ENCODE measurements around the gene MYO18B. TPM values are rescaled to one million over a fixed set of nuclear protein-coding genes. Genes with fewer than 3 reads are reported as not detected.

MYO18B gene
- total RNA-seq, 2 experiments from 2014 or later, result 1.6 to 1.8 TPM

DNA sequence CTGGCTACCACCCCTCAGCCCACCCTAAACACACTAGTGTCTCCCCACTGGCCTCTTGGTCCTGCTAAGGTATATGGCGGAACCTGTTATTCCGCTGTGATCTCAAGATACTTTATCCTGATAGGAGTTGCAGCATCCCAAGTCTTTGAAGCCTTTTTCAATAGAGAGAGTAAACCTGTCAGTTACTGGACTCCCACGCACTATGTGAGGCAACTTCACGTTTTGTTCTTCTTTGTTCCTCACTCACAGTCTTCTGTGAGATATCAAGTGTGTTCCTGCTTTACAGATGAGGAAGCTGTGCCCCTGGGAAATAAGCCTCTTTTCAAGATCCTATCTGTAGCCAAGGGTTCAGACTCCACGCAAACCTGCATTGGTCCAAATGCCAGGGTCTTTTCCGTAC is 127.8 kb downstream of the MYO18B start:
- H3K4me1 Mint-ChIP-seq (ENCODE audit: low read depth), result no peaks in the 10 kb centered on the region
- H3K27me3 Mint-ChIP-seq, result peaks cover 2% of the 10 kb centered on the region
- no peak overlapping the region for H3K27ac Mint-ChIP-seq
- DNase-seq (no peak), ATAC-seq (no peak)
- no peaks in the 10 kb centered on the region for H3K9me3 Mint-ChIP-seq
- TF ChIP-seq, protein P1, sequence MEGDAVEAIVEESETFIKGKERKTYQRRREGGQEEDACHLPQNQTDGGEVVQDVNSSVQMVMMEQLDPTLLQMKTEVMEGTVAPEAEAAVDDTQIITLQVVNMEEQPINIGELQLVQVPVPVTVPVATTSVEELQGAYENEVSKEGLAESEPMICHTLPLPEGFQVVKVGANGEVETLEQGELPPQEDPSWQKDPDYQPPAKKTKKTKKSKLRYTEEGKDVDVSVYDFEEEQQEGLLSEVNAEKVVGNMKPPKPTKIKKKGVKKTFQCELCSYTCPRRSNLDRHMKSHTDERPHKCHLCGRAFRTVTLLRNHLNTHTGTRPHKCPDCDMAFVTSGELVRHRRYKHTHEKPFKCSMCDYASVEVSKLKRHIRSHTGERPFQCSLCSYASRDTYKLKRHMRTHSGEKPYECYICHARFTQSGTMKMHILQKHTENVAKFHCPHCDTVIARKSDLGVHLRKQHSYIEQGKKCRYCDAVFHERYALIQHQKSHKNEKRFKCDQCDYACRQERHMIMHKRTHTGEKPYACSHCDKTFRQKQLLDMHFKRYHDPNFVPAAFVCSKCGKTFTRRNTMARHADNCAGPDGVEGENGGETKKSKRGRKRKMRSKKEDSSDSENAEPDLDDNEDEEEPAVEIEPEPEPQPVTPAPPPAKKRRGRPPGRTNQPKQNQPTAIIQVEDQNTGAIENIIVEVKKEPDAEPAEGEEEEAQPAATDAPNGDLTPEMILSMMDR (IDR thresholded peaks at IDR 0.05), result no peak
- no peaks in the 10 kb centered on the region for H3K36me3 Mint-ChIP-seq (ENCODE audit: low read depth)
- POLR2A ChIA-PET, result no interaction called here
- intact Hi-C loops (cut with micrococcal nuclease), result no loop called here
- CTCF ChIA-PET, result no interaction called here
- no peak overlapping the region for H3K4me3 Mint-ChIP-seq

DNA sequence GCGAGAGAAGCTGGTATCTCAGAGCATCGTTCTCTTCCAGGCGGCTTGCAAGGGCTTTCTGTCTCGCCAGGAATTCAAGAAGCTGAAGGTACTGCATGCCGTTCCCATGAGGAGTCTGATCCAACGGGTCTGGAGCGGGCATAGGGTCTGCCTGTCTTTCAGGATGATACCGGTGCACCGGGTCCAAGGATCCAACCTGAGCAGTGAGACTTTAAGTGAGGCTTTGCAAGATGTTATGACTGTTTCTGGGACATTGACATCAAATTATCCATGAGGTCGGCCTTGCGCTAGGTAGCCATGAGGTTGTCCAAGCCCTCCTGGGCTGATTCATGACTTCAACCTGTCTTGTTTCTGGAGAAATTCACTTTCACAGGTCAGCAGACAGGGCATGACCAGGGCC is 132.3 kb downstream of the MYO18B start:
- Mint-ChIP-seq H3K27me3 (peaks cover 3% of the 10 kb centered on the region), H3K36me3 (ENCODE audit: low read depth) (no peaks in the 10 kb centered on the region), H3K4me3 (no peak overlapping the region), H3K4me1 (ENCODE audit: low read depth) (no peaks in the 10 kb centered on the region), H3K27ac (no peak overlapping the region), H3K9me3 (no peaks in the 10 kb centered on the region)
- intact Hi-C loops (cut with micrococcal nuclease), result no loop called here
- ChIA-PET CTCF (no interaction called here), POLR2A (no interaction called here)
- TF ChIP-seq, protein P1 (IDR thresholded peaks at IDR 0.05), result no peak
- ATAC-seq (no peak), DNase-seq (no peak)

- TF ChIP-seq, protein P1 (IDR thresholded peaks at IDR 0.05), result no peak
- intact Hi-C loops (cut with micrococcal nuclease), result no loop called here
- Mint-ChIP-seq H3K27ac (no peak overlapping the region), H3K4me3 (no peak overlapping the region), H3K4me1 (ENCODE audit: low read depth) (no peaks in the 10 kb centered on the region), H3K9me3 (no peaks in the 10 kb centered on the region), H3K27me3 (peaks cover 3% of the 10 kb centered on the region), H3K36me3 (ENCODE audit: low read depth) (no peaks in the 10 kb centered on the region)
- DNase-seq (no peak), ATAC-seq (no peak)
- ChIA-PET CTCF (no interaction called here), POLR2A (no interaction called here)
These were observed 133.5 kb downstream of the MYO18B start for GRCh38 chr22:25875461-25875860.

DNA sequence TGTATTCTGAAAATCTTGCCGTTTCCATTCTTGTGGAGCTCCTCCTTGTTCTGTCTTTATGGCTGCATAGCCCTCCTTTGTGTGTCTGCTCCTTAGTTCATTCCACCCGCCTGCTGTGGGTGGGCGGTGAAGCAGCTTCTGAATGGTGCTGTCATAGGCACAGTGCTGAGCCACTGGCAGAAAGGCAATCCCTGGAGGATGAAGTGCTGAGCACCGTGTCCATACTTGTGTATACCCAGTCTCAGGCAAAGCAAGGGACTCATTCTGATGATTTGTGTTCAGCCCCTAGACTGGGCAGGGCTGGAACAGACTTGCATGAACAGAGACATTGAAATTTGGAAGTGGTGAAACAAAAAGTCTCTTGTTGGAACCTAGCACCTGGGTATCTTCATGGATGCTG is 134.9 kb downstream of the MYO18B start:
- POLR2A ChIA-PET, result interaction anchor here (0.5 kb wide), 1 partner anchor 277 kb away, joined by 3 read pairs; no protein-coding TSS in a partner anchor
- Mint-ChIP-seq H3K36me3 (ENCODE audit: low read depth) (no peaks in the 10 kb centered on the region), H3K4me1 (ENCODE audit: low read depth) (no peaks in the 10 kb centered on the region), H3K9me3 (no peaks in the 10 kb centered on the region), H3K27ac (no peak overlapping the region), H3K27me3 (peaks cover 7% of the 10 kb centered on the region), H3K4me3 (no peak overlapping the region)
- CTCF ChIA-PET, result no interaction called here
- DNase-seq (no peak), ATAC-seq (no peak)
- intact Hi-C loops (cut with micrococcal nuclease), result no loop called here
- TF ChIP-seq, protein P1 (IDR thresholded peaks at IDR 0.05), result no peak

- Mint-ChIP-seq H3K4me1 (ENCODE audit: low read depth) (no peaks in the 10 kb centered on the region), H3K27ac (no peak overlapping the region), H3K9me3 (no peaks in the 10 kb centered on the region), H3K4me3 (no peak overlapping the region), H3K36me3 (ENCODE audit: low read depth) (no peaks in the 10 kb centered on the region), H3K27me3 (peaks cover 7% of the 10 kb centered on the region)
- no peak for DNase-seq
- TF ChIP-seq, protein P1 (IDR thresholded peaks at IDR 0.05), result no peak
- ATAC-seq, result no peak
- ChIA-PET CTCF (no interaction called here), POLR2A (interaction anchor here (0.8 kb wide), 1 partner anchor 327 kb away, joined by 3 read pairs; no protein-coding TSS in a partner anchor)
- intact Hi-C loops (cut with micrococcal nuclease), result no loop called here
These were observed 136.9 kb downstream of the MYO18B start for GRCh38 chr22:25878933-25879332.
